ENCODE results near the gene RPL26. TPM values are rescaled to one million over a fixed set of nuclear protein-coding genes. Genes with fewer than 3 reads are reported as not detected.

The RPL26 gene
- total RNA-seq, 6 donors from 2014 or later: 736 to 1,938 (median 1,066) TPM

- Histone ChIP-seq H3K9me3 (no peaks in the 10 kb centered on the region), H3K4me3 (no peak overlapping the region), H3K36me3 (peaks cover 4 to 28% (median 8%) of the 10 kb centered on the region in 4 donors), H3K27me3 (no peaks in the 10 kb centered on the region), H3K27ac (no peak overlapping the region), H3K4me1 (peaks cover 4 to 9% (median 7%) of the 10 kb centered on the region in 4 donors)
- DNase-seq: no peak
- TF ChIP-seq POLR2AphosphoS5 (IDR thresholded peaks at IDR 0.05): no peak
- no peak for TF ChIP-seq EP300 (IDR thresholded peaks at IDR 0.05)
- TF ChIP-seq, protein P1, sequence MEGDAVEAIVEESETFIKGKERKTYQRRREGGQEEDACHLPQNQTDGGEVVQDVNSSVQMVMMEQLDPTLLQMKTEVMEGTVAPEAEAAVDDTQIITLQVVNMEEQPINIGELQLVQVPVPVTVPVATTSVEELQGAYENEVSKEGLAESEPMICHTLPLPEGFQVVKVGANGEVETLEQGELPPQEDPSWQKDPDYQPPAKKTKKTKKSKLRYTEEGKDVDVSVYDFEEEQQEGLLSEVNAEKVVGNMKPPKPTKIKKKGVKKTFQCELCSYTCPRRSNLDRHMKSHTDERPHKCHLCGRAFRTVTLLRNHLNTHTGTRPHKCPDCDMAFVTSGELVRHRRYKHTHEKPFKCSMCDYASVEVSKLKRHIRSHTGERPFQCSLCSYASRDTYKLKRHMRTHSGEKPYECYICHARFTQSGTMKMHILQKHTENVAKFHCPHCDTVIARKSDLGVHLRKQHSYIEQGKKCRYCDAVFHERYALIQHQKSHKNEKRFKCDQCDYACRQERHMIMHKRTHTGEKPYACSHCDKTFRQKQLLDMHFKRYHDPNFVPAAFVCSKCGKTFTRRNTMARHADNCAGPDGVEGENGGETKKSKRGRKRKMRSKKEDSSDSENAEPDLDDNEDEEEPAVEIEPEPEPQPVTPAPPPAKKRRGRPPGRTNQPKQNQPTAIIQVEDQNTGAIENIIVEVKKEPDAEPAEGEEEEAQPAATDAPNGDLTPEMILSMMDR (IDR thresholded peaks at IDR 0.05): no peak
- no peak for TF ChIP-seq POLR2A (IDR thresholded peaks at IDR 0.05)
- ATAC-seq (ENCODE audit: low FRiP score in 2 of 2): no peak
- WGBS, 2 donors: 79 to 83% methylated on average over 8 of the region's 8 CpGs
Observed at GRCh38 chr17:8369944-8370343, 13.0 kb downstream of the RPL26 start.

GRCh38 chr17:8368193-8368592 is 14.8 kb downstream of the RPL26 start:
- ATAC-seq (ENCODE audit: low FRiP score in 2 of 2): no peak
- WGBS, 2 donors: 94 to 95% methylated on average over 3 of the region's 3 CpGs
- Histone ChIP-seq H3K36me3 (peaks cover 4 to 28% (median 8%) of the 10 kb centered on the region in 4 donors), H3K27ac (no peak overlapping the region), H3K4me1 (peaks cover 4 to 9% (median 7%) of the 10 kb centered on the region in 4 donors), H3K27me3 (no peaks in the 10 kb centered on the region), H3K4me3 (no peak overlapping the region), H3K9me3 (no peaks in the 10 kb centered on the region)
- no peak for DNase-seq
- TF ChIP-seq POLR2AphosphoS5 (IDR thresholded peaks at IDR 0.05): no peak
- TF ChIP-seq, protein P1 (IDR thresholded peaks at IDR 0.05): no peak
- TF ChIP-seq EP300 (IDR thresholded peaks at IDR 0.05): no peak
- TF ChIP-seq POLR2A (IDR thresholded peaks at IDR 0.05): no peak

DNA sequence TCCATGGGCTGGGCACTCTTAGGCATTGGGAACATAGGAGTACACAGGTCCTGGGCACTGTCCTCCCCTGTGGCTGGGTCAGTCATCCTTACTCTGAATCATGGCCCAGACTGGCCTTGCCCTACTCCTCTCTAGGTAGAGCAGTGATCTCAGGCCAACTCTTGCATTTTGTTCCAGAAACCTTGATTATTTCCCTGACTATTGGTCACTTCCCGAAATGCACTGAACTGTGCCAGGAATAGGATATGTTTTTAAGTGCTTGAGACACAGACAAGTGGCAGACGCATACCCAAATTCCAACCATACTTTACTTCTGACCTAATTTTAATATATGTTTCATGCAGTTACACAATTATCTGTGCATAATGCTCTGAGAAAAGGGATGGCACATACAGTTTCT is 16.8 kb downstream of the RPL26 start:
- no peaks in the 10 kb centered on the region for H3K9me3 ChIP-seq
- no peak overlapping the region for H3K4me3 ChIP-seq
- 46 to 60% methylated on average over 2 of the region's 2 CpGs for WGBS, 2 donors
- peaks cover 7 to 16% (median 7%) of the 10 kb centered on the region in 4 donors for H3K4me1 ChIP-seq
- ATAC-seq (ENCODE audit: low FRiP score in 2 of 2) (peak in 1 of 2 donors; percentile 73), DNase-seq (no peak)
- H3K27me3 ChIP-seq: no peaks in the 10 kb centered on the region
- peaks cover 4 to 25% (median 8%) of the 10 kb centered on the region in 4 donors for H3K36me3 ChIP-seq
- H3K27ac ChIP-seq: peak overlapping the region in 1 of 4 donors; percentile 13
- TF ChIP-seq POLR2AphosphoS5 (IDR thresholded peaks at IDR 0.05) (peak in 1 of 2 donors; percentile 59), EP300 (IDR thresholded peaks at IDR 0.05) (peak in 2 of 4 donors; percentile 33 to 34), POLR2A (IDR thresholded peaks at IDR 0.05) (no peak)
- TF ChIP-seq, protein P1 (IDR thresholded peaks at IDR 0.05): no peak

GRCh38 chr17:8365143-8365542 is 17.9 kb downstream of the RPL26 start:
- Histone ChIP-seq H3K4me1 (peaks cover 7 to 20% (median 10%) of the 10 kb centered on the region in 4 donors), H3K9me3 (no peaks in the 10 kb centered on the region), H3K27me3 (no peaks in the 10 kb centered on the region), H3K36me3 (peaks cover 4 to 20% (median 8%) of the 10 kb centered on the region in 4 donors), H3K4me3 (no peak overlapping the region), H3K27ac (peak overlapping the region in 1 of 4 donors; percentile 5)
- ATAC-seq (ENCODE audit: low FRiP score in 2 of 2) (no peak), DNase-seq (no peak)
- 59 to 75% methylated on average over 1 of the region's 1 CpG for WGBS, 2 donors
- no peak for TF ChIP-seq POLR2A (IDR thresholded peaks at IDR 0.05)
- TF ChIP-seq POLR2AphosphoS5 (IDR thresholded peaks at IDR 0.05): peak in 1 of 2 donors; percentile 64
- peak in 1 of 4 donors; percentile 48 for TF ChIP-seq EP300 (IDR thresholded peaks at IDR 0.05)
- TF ChIP-seq, protein P1 (IDR thresholded peaks at IDR 0.05): no peak
